ENCODE data around the gene MGAM2.

MGAM2 gene

GRCh38 chr7:142123184-142123583 is 11.7 kb downstream of the MGAM2 start:
- DNase-seq, result no peak

DNA sequence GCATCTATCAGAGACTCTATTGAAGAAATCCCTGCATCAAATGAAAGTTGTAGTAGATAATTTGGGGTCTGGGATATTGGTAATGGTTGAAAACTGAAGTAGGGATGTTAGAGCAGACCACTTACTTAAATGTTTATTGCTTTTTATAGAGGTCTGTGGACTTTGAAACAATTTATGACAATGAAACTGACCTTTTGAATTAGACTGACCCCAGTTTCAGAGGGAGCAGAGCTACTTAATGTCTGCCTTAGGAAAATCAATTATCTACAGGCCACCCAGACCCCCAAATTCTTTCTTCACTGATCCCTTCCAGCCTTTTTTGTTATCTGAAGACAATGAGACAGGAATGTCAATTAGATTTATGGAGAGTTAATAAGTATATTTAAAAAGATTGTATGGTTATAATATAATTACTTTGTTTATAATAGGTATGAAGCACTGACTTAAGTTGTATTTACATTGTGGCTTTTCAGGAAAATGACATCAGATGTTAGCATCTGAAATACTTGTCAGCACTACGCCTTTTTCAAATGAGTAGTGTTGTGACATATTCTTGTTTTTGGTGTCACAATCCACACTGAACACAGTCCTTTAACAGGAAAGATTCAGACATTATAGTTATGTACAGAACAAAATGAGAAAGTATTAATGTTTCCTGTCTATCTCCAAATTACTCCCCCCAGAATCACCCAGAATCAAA is 13.9 kb downstream of the MGAM2 start:
- no peak for DNase-seq

DNA sequence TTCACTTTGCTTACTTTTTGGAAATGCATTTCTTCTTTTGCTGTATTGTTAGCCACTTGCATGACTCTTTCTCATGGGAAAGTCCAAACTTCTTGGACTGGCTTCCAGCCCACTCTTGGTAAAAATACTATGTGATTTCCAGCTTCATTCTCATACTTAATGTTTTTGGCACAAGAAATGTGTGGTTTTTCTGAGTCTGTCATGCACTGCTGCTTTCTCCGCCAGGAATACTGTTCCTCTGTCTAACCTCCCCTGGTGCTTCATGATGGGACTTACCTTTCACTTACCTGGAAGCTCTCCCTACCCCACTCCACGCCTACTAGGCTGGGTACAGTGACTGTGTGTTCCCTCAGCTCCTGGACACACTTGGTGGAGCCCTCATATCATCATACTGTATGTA is 18.7 kb downstream of the MGAM2 start:
- DNase-seq, result no peak

- no peak for DNase-seq
Measured at GRCh38 chr7:142131439-142132185, 20.1 kb downstream of the MGAM2 start.

DNA sequence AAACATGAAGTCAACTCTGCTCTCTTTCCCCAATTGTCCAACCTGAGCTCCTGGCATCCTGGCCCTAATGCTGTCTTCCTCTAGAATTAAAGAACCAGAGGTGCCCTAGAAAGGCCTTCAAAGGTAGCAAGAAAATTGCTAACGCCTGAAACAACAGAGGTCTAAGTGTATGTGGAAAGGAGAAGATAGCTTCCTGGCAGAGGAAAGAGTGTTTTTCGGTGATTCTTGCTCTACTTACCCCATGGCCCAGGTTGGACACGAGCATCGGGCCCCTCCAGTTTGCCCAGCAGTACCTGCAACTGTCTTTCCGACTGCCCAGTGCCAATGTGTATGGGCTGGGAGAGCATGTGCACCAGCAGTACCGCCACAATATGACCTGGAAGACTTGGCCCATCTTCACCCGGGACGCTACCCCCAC is 22.2 kb downstream of the MGAM2 start:
- DNase-seq, result no peak

GRCh38 chr7:142134909-142135308 is 23.4 kb downstream of the MGAM2 start:
- DNase-seq, result peak in 1 of 2 experiments; percentile 51

GRCh38 chr7:142138996-142139395 is 27.5 kb downstream of the MGAM2 start:
- DNase-seq, result no peak

DNA sequence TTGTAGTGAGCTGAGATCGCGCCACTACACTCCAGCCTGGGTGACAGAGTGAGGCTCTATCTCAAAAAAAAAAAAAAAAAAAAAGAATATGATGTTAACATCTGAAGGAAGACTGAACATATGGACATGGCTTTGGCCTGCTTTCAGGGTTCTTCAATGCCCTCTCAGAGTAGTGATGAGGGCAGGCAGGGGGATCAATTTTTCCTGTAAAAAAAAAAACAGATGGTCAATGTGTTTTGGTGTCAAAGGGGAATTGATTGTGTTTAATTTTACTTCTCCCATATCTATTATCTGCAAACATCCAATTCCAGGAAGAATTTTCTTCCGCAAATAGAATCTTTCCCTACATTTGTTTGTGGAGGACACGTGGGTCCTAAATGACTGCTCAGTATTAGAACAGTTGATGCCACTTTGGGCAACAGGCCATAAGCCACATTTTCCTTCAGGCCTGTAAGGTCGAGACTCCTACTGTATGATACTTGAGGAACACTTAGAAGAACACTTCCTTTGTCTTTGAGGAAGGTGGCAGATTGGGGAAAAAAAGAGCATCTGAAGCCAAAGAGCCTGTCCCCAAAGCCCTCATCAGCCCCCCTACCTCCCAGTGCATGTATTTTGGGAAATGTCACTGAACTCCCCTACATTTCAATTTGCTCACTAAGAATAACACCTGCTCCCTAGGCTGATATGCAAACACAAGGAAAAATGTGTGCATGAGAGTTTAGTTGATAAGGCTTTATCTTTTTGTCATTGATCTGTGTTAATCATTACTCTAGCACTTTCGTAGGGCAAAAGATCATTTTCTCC is 28.3 kb downstream of the MGAM2 start:
- DNase-seq, result no peak

DNA sequence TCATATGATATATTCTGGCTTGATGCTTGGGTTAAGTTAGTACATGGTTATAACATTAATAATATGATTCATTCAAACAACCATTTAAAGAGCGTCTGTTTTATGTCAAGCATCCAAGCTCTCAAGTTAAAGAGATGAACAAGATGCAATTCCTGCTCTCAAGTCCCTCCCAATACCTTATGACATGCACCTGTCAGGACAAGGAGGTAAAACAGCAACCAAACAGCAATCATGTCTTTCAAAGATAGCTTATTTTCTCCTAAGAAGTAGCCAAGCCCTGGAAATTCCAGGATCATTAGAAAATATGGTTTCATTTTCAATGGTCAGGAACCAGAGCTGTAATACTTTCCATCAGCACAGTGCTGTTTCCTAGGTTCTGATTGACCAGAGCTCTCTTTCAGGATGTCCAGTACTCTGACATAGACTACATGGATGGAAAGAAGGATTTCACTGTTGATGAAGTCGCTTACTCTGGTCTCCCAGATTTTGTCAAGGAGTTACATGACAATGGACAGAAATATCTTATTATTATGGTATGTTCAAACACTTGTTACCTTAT is 29.0 kb downstream of the MGAM2 start:
- DNase-seq, result no peak

DNA sequence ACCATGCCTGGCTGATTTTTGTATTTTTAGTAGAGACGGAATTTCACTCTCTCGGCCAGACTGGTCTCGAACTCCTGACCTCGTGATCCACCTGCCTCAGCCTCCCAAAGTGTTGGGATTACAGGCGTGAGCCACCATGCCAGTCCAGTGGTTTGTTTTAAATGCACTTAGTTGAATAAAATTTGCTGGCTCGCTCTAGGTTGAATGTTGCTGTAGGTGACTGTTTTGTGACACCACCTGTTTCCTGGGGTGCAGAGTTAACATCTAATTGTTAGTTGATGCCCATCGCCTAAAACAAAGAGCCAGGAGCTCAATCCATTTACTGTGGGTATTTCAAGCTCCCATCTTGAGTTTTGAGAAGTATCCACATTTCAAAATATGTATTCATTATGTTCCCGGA is 31.2 kb downstream of the MGAM2 start:
- DNase-seq, result no peak

DNA sequence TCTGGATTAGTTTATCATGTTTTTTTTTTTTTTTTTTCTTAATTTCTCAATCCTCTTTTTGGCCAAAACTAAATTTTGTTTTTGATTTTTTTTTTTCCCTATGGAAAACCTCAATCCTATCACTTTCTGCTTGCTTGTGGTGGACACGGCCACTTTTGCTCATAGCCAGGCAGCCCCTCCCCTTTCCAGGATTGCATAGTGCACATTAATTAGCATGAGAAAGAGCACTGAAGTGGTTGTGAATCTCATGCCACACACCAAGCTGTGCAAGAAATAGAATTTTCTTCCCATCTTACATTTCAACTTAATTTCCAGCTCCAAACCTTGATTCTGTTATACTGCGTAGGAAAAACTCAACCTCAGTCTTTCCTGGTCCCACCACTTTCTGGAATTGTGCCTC is 34.6 kb downstream of the MGAM2 start:
- DNase-seq, result no peak

- DNase-seq, result no peak
Measured at GRCh38 chr7:142150356-142150755, 38.8 kb downstream of the MGAM2 start.

DNA sequence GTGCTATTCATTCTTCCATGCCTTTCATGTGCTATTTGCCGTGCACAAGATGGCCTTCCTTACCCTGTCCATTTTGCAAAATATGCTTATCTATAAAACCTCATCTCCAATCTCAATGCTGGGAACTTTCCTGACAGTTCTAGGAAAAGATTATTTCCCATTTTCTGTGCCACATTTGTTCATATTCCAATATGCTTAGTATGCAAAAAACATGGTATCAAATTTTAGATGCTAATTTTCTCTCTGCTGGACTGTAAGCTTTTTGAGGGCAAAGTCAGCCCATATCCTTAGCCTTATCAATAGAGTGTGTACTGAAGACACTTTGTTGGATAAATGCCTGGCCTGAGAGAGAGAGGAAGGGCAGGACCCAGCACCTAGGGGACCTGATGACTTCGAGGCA is 39.4 kb downstream of the MGAM2 start:
- no peak for DNase-seq

GRCh38 chr7:142152076-142152475 is 40.6 kb downstream of the MGAM2 start:
- no peak for DNase-seq

DNA sequence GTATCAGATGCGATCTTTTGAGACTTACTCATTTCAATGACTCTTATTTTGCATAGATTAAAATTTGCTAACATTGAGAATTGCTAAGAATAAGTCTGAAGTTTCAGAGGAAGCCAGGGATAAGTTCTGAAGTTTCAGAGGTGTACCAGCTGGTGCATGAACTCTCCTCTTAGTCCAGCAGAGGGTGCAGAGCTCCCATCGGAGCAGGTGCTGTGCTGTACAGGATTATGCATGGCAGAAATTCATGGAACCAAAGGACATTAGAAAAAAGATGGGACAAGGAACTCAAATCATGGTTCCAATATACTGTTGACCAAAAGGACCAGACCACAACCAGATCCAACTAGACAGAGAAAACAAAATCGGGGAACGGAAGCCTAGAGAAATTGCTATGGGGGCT is 41.9 kb downstream of the MGAM2 start:
- DNase-seq, result no peak

GRCh38 chr7:142158736-142159496 is 47.4 kb downstream of the MGAM2 start:
- peak in 1 of 2 experiments; percentile 20 for DNase-seq

DNA sequence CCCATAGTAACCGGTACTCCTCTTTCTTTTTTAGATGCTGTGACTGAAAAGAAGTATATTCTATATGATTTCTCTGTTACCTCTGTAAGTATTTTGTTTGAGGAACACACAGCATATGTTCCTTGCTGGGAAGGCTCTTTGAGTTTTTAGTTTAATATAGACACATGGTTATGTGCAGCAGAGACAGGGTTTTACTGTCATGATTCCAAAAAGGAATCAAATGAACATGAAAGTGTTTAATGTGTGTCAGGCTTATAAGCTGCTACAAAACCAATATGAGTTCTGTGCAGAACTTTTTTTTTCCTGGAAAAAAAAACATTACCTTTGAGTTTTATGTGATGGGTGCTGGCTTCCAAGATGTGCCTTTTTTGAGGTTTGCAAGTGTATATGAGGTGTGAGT is 50.4 kb downstream of the MGAM2 start:
- DNase-seq, result no peak

DNA sequence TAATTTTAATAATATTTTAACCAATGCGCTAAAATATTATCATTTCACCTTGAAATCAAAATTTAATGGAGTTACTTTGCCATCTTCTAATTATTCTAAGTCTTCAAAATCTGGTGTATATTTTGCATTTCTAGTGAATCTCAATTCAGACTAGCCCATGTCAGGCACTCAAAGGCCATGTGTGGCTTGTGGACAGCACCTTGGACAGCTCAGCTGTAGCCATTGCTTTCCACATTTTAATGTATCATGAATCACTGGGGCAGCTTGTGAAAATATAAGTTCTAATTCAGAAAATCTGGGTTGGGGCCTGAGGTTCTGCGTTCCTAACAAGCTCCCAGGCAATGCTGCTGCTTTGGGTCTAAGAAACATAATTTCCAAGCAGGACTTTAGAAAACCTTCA is 57.2 kb downstream of the MGAM2 start:
- DNase-seq, result no peak

GRCh38 chr7:142172932-142173331 is 61.4 kb downstream of the MGAM2 start:
- DNase-seq, result no peak

DNA sequence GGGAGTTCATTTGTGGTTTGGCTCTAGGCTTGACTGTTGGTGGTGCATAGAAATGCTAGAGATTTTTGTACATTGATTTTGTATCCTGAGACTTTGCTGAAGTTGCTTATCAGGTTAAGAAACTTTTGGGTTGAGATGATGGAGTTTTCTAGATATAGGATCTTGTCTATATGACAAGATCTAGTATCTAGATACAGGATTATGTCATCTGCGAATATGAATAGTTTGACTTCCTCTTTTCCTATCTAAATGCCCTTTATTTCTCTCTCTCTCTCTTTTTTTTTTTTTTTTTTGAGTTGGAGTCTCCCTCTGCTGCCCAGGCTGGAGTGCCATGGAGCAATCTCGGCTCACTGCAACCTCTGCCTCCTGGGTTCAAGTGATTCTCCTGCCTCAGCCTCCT is 62.9 kb downstream of the MGAM2 start:
- no peak for DNase-seq

- no peak for DNase-seq
Measured at GRCh38 chr7:142175594-142175993, 64.1 kb downstream of the MGAM2 start.

GRCh38 chr7:142176901-142177300 is 65.4 kb downstream of the MGAM2 start:
- DNase-seq, result no peak

DNA sequence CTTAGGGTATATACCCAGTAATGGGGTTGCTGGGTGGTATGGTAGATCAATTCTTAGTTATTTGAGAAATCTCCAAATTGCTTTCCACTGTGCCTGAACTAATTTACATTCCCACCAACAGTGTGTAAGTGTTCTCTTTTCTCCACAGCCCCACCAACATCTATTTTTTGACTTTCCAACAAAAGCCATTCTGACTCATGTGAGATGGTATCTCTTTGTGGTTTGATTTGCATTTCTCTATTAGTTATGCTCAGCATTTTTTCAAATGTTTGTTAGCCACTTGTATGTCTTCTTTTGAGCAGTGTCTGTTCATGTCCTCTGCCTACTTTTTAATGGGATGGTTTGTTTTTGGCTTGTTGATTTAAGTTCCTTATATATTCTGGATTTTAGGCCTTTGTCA is 66.4 kb downstream of the MGAM2 start:
- no peak for DNase-seq
